Hepatocyte (in vitro differentiated cells): ENCODE results near the gene HHLA2.

Source experiments
- EZH2 ChIP-seq: fragments of 200-600 bp; sonication (generic); IDR thresholded peaks from 2 replicates; pipeline ENCODE4 v1.6.1; 2016; ENCODE audit warnings: antibody characterized with exemption, mild to moderate bottlenecking, borderline replicate concordance
- TF ChIP-seq, protein P1 (sequence below): fragments of 200-600 bp; sonication (generic); IDR thresholded peaks from 2 replicates; pipeline ENCODE4 v1.5.1; 2016; ENCODE audit warnings: antibody characterized with exemption, mild to moderate bottlenecking; ENCODE audit not compliant: poor library complexity

DNA sequence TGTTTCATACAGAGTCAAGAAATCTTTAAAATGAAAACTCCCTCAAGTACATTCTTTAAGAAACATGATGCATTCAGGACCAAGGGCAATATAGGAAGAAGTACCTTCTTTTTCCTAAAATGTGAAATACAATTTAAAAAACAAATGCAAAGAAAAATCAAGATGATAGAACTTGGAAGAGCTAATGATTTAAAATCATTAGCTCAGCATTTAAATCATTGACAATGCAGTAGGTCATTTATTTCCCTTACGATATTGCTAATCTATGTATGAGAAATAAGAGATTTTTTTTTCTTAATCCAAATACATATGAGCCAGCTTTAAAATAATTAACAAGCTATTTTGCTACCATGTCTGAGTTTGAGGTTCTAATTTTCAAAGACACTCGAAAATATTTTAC is 105.5 kb downstream of the HHLA2 start:
- no peak for TF ChIP-seq EZH2
- TF ChIP-seq, protein P1, sequence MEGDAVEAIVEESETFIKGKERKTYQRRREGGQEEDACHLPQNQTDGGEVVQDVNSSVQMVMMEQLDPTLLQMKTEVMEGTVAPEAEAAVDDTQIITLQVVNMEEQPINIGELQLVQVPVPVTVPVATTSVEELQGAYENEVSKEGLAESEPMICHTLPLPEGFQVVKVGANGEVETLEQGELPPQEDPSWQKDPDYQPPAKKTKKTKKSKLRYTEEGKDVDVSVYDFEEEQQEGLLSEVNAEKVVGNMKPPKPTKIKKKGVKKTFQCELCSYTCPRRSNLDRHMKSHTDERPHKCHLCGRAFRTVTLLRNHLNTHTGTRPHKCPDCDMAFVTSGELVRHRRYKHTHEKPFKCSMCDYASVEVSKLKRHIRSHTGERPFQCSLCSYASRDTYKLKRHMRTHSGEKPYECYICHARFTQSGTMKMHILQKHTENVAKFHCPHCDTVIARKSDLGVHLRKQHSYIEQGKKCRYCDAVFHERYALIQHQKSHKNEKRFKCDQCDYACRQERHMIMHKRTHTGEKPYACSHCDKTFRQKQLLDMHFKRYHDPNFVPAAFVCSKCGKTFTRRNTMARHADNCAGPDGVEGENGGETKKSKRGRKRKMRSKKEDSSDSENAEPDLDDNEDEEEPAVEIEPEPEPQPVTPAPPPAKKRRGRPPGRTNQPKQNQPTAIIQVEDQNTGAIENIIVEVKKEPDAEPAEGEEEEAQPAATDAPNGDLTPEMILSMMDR, result no peak
